ENCODE measurements around the gene AAGAB.

AAGAB gene

DNA sequence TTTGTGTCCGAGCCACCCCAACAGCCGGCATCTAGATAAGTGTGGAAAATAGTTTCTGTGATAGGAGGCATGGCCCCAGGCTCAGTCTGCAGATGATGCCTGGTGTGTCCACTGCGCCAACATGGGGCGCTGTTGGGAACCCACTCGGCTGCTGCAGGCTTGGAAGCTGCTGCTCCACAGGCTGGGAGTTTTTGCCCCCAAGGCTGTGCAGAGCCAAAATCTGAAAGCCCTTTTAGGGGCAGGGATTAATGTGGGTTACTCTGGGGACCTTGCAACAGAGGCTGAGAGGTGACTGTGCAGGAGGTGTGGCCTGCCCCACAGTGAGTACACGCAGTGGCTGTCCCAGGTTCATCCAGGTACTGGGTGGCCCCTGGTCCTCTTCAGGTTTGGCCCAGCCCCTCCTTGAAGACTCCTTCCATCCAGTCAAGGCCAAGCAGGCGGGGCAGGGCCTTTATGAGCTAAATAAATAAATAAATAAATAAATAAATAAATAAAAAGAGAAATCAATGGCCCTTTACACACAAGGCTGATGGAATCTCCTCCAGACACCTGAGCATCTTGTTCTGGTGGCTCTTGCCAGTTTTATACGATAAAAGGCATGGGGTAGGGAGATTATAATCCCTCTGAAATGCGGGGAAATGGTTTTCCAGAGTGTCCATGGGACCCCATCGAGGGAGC is 73.8 kb downstream of the AAGAB start:
- no peak for DNase-seq (ENCODE audit: low read depth, low spot score)
- Histone ChIP-seq H3K9me3 (ENCODE audit: insufficient read depth, low read length) (no peaks in the 10 kb centered on the region), H3K4me3 (ENCODE audit: insufficient read length, low read depth) (no peak overlapping the region), H3K4me1 (ENCODE audit: insufficient read depth, insufficient read length) (peaks cover 13% of the 10 kb centered on the region), H3K27me3 (ENCODE audit: insufficient read depth, insufficient read length) (no peaks in the 10 kb centered on the region), H3K36me3 (ENCODE audit: insufficient read depth, insufficient read length, low read length) (peaks cover 87% of the 10 kb centered on the region), H3K9ac (ENCODE audit: insufficient read length, low read depth) (no peak overlapping the region)
- TF ChIP-seq YY1 (IDR thresholded peaks at IDR 0.05; ENCODE audit: insufficient read depth, insufficient read length) (no peak), ZNF274 (IDR thresholded peaks at IDR 0.05; ENCODE audit: low read depth, low read length) (no peak), SUZ12 (IDR thresholded peaks at IDR 0.05; ENCODE audit: extremely low read depth, insufficient read depth, insufficient read length) (no peak)

DNA sequence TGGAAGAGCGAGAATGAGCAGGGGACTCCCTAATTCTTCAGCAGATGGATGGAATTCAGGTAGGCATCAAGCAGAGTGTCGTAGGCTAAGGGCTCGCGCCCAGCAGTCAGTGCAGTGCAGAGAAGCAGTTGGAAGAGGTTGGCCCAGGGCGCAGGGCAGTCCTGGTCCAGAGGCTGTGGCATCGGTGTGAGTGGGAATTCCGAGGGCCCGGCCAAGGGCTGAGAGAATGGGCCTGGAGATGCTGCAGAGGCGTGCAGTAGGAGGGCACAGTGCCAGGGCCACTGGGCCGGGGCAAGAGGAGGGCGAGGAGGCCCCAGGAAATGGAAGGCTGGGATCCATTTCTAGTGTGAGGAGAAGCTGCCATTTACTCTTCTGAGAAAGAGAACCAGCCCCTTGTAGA is 74.4 kb downstream of the AAGAB start:
- Histone ChIP-seq H3K9ac (ENCODE audit: insufficient read length, low read depth) (no peak overlapping the region), H3K27me3 (ENCODE audit: insufficient read depth, insufficient read length) (no peaks in the 10 kb centered on the region), H3K4me3 (ENCODE audit: insufficient read length, low read depth) (no peak overlapping the region), H3K9me3 (ENCODE audit: insufficient read depth, low read length) (no peaks in the 10 kb centered on the region), H3K4me1 (ENCODE audit: insufficient read depth, insufficient read length) (peaks cover 17% of the 10 kb centered on the region), H3K36me3 (ENCODE audit: insufficient read depth, insufficient read length, low read length) (peaks cover 85% of the 10 kb centered on the region)
- no peak for DNase-seq (ENCODE audit: low read depth, low spot score)
- TF ChIP-seq YY1 (IDR thresholded peaks at IDR 0.05; ENCODE audit: insufficient read depth, insufficient read length) (no peak), ZNF274 (IDR thresholded peaks at IDR 0.05; ENCODE audit: low read depth, low read length) (no peak), SUZ12 (IDR thresholded peaks at IDR 0.05; ENCODE audit: extremely low read depth, insufficient read depth, insufficient read length) (no peak)

DNA sequence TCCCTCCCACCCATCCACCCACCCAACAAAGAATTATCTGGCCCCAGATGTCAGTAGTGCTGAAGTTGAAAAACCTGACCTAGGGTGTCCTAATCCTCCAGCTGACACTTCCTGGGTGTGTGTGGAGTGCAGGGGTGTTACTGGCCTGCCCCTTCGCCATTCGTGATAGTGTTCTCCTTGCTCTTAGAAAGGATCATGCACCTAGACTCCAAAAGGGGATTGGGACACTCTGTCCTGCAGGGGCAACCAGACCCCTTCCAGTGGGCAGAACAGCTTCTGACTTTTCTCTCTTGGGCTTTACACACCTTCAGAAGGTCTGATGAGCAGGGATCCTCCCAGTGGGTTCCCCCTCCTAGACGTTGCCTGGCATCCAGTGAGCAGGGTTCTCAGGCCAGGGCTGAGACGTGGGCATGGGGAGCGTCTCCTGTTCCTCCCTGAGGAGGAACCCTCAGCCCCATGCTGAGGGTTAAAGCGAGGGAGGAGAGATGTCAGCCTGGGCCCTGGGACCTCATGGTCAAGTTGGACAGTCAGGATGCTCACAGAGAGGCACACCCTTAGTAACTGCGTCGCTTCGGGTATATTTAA is 75.0 kb downstream of the AAGAB start:
- H3K36me3 ChIP-seq (ENCODE audit: insufficient read depth, insufficient read length, low read length) = peaks cover 81% of the 10 kb centered on the region
- DNase-seq (ENCODE audit: low read depth, low spot score) = no peak
- no peaks in the 10 kb centered on the region for H3K27me3 ChIP-seq (ENCODE audit: insufficient read depth, insufficient read length)
- no peaks in the 10 kb centered on the region for H3K9me3 ChIP-seq (ENCODE audit: insufficient read depth, low read length)
- no peak overlapping the region for H3K9ac ChIP-seq (ENCODE audit: insufficient read length, low read depth)
- TF ChIP-seq SUZ12 (IDR thresholded peaks at IDR 0.05; ENCODE audit: extremely low read depth, insufficient read depth, insufficient read length) (no peak), YY1 (IDR thresholded peaks at IDR 0.05; ENCODE audit: insufficient read depth, insufficient read length) (no peak), ZNF274 (IDR thresholded peaks at IDR 0.05; ENCODE audit: low read depth, low read length) (no peak)
- no peak overlapping the region for H3K4me3 ChIP-seq (ENCODE audit: insufficient read length, low read depth)
- H3K4me1 ChIP-seq (ENCODE audit: insufficient read depth, insufficient read length) = peaks cover 23% of the 10 kb centered on the region

DNA sequence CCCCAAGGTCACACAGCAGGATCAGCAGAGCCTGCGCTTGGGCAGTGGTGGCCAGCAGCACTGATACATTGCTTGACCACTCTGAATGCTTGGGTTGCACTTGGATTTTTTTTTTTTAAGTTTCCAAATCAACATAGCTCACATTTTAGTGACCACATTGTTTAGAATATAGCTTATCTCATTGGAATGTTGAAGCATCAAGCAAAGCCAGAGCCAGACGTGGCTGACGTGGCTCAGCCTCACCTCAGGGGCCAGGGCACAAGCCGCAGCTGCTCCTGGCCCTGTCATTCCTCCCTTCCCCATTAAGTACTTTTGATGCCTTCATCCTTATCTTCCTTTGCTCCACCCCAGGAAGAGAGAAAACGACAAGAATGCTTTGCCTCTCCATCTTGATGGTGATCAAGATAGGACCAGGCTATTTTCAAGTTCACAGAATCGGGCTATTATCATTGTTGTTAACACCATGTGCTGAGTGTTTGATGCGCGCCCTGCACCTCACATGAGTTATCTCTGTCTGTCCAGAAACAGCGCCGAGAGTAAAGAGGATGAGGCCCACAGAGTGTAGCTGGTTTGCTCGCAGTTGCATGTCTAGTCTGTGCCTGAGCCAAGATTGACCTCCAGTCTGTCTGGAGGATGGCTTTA is 75.8 kb downstream of the AAGAB start:
- no peak overlapping the region for H3K4me3 ChIP-seq (ENCODE audit: insufficient read length, low read depth)
- no peaks in the 10 kb centered on the region for H3K27me3 ChIP-seq (ENCODE audit: insufficient read depth, insufficient read length)
- H3K36me3 ChIP-seq (ENCODE audit: insufficient read depth, insufficient read length, low read length) = peaks cover 81% of the 10 kb centered on the region
- H3K9me3 ChIP-seq (ENCODE audit: insufficient read depth, low read length) = no peaks in the 10 kb centered on the region
- TF ChIP-seq SUZ12 (IDR thresholded peaks at IDR 0.05; ENCODE audit: extremely low read depth, insufficient read depth, insufficient read length) (no peak), YY1 (IDR thresholded peaks at IDR 0.05; ENCODE audit: insufficient read depth, insufficient read length) (no peak), ZNF274 (IDR thresholded peaks at IDR 0.05; ENCODE audit: low read depth, low read length) (no peak)
- H3K9ac ChIP-seq (ENCODE audit: insufficient read length, low read depth) = no peak overlapping the region
- DNase-seq (ENCODE audit: low read depth, low spot score) = no peak
- peaks cover 26% of the 10 kb centered on the region for H3K4me1 ChIP-seq (ENCODE audit: insufficient read depth, insufficient read length)

- DNase-seq (ENCODE audit: low read depth, low spot score) = no peak
- no peak overlapping the region for H3K4me3 ChIP-seq (ENCODE audit: insufficient read length, low read depth)
- peaks cover 26% of the 10 kb centered on the region for H3K4me1 ChIP-seq (ENCODE audit: insufficient read depth, insufficient read length)
- H3K36me3 ChIP-seq (ENCODE audit: insufficient read depth, insufficient read length, low read length) = peaks cover 83% of the 10 kb centered on the region
- TF ChIP-seq ZNF274 (IDR thresholded peaks at IDR 0.05; ENCODE audit: low read depth, low read length) (no peak), YY1 (IDR thresholded peaks at IDR 0.05; ENCODE audit: insufficient read depth, insufficient read length) (no peak), SUZ12 (IDR thresholded peaks at IDR 0.05; ENCODE audit: extremely low read depth, insufficient read depth, insufficient read length) (no peak)
- no peak overlapping the region for H3K9ac ChIP-seq (ENCODE audit: insufficient read length, low read depth)
- no peaks in the 10 kb centered on the region for H3K27me3 ChIP-seq (ENCODE audit: insufficient read depth, insufficient read length)
- H3K9me3 ChIP-seq (ENCODE audit: insufficient read depth, low read length) = no peaks in the 10 kb centered on the region
Measured at GRCh38 chr15:67177752-67178151, 76.7 kb downstream of the AAGAB start.

DNA sequence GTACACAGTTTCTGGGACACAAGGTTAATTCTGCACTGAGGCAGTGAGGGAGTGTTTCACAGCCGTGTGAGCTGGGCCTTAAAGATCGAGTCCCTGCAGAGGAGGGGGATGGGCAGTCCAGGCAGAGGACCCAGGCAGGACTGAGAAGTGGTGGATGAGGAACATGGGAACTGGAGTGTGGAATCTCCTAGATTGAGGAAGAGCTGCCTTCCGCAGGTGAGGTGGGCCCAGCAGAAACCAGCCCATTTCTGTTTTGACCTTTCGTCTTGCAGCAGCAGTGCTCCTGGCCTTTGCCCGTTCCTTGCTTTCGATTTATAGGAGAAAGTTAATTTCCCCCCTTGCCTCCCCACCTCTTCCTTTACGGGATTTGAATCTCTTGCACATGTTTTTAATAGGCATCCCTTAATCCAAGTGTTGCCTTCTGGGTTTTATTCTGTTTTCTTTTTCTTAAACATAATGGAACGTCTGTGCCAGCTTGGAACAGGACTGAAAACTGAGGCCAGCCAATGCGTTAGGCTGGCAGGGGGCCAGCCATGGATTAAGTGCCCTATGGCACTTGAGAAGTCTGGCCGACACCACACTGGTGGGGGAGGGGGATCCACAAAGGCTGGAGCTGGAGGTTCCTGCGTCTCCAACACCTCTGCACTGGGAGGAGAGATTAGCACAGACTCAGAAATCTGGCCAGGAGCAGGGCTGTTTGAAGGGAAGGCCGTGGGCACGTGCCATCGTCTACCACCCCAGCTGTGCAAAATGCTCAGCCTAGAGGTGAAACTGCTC is 78.1 kb downstream of the AAGAB start:
- H3K9ac ChIP-seq (ENCODE audit: insufficient read length, low read depth) = no peak overlapping the region
- H3K9me3 ChIP-seq (ENCODE audit: insufficient read depth, low read length) = no peaks in the 10 kb centered on the region
- no peaks in the 10 kb centered on the region for H3K27me3 ChIP-seq (ENCODE audit: insufficient read depth, insufficient read length)
- no peak for TF ChIP-seq ZNF274 (IDR thresholded peaks at IDR 0.05; ENCODE audit: low read depth, low read length)
- no peak for TF ChIP-seq YY1 (IDR thresholded peaks at IDR 0.05; ENCODE audit: insufficient read depth, insufficient read length)
- TF ChIP-seq SUZ12 (IDR thresholded peaks at IDR 0.05; ENCODE audit: extremely low read depth, insufficient read depth, insufficient read length) = no peak
- H3K4me3 ChIP-seq (ENCODE audit: insufficient read length, low read depth) = no peak overlapping the region
- DNase-seq (ENCODE audit: low read depth, low spot score) = no peak
- peaks cover 85% of the 10 kb centered on the region for H3K36me3 ChIP-seq (ENCODE audit: insufficient read depth, insufficient read length, low read length)
- peaks cover 26% of the 10 kb centered on the region for H3K4me1 ChIP-seq (ENCODE audit: insufficient read depth, insufficient read length)

Data from NT2/D1 (cell line).